PC-9 (cell line): ENCODE measurements around the gene GALNT2. TPM values are rescaled to one million over a fixed set of nuclear protein-coding genes. Genes with fewer than 3 reads are reported as not detected.

Source experiments
- BruUV-seq: library from RNA; stranded (reverse); fragments of 400-500 nt; replicated peaks from 2 replicates; lab custom pipeline; 2021; lab: Mats Ljungman, UMichigan
- CTCF ChIA-PET: fragments of 300-600 bp; sonication (Branson Sonifier 250); formaldehyde crosslinking; loops from one replicate; lab custom pipeline; 2022; ENCODE audit warnings: antibody characterized with exemption; lab: Charles Lee
- POLR2A ChIA-PET: fragments of 300-600 bp; sonication (Branson Sonifier 250); formaldehyde crosslinking; loops from one replicate; lab custom pipeline; 2022; ENCODE audit warnings: antibody characterized with exemption; ENCODE audit not compliant: unreplicated experiment; lab: Charles Lee
- DNase-seq, 2 experiments: peaks; one replicate each; pipeline versions ENCODE4 v3.0.0 to v3.0.0-alpha.2; 2015 to 2022; ENCODE audit warnings: mixed read lengths in 1 of 2
- H2AFZ ChIP-seq: fragments of 200-600 bp; sonication (generic); 2 replicates; pipeline ENCODE4 v1.8.1; 2017; ENCODE audit warnings: antibody characterized with exemption
- H3F3A ChIP-seq: fragments of 200-600 bp; sonication (generic); 2 replicates; pipeline ENCODE4 v1.8.1; 2017; ENCODE audit warnings: antibody characterized with exemption, mild to moderate bottlenecking, low read depth; ENCODE audit not compliant: insufficient read depth
- H3K27ac ChIP-seq: fragments of 200-600 bp; sonication (generic); 2 replicates; pipeline ENCODE4 v1.6.1; 2016; ENCODE audit warnings: mixed run types
- H3K27me3 ChIP-seq: fragments of 200-600 bp; sonication (generic); 2 replicates; pipeline ENCODE4 v1.6.1; 2016; ENCODE audit warnings: low read depth, mixed run types; ENCODE audit not compliant: insufficient read depth
- H3K36me3 ChIP-seq: fragments of 200-600 bp; sonication (generic); 2 replicates; pipeline ENCODE4 v1.6.1; 2016; ENCODE audit warnings: low read depth, mixed run types
- H3K4me1 ChIP-seq: fragments of 200-600 bp; sonication (generic); replicated peaks from 2 replicates; pipeline ENCODE4 v1.6.1; 2016; ENCODE audit warnings: mixed run types; ENCODE audit not compliant: insufficient read depth
- H3K4me2 ChIP-seq: fragments of 200-600 bp; sonication (generic); 2 replicates; pipeline ENCODE4 v1.6.1; 2017; ENCODE audit warnings: mixed run types
- H3K4me3 ChIP-seq: fragments of 200-600 bp; sonication (generic); 2 replicates; pipeline ENCODE4 v1.6.1; 2016; ENCODE audit warnings: mixed run types
- H3K79me2 ChIP-seq: fragments of 200-600 bp; sonication (generic); 2 replicates; pipeline ENCODE4 v1.6.1; 2017; ENCODE audit warnings: low read depth, mixed run types
- H3K9me2 ChIP-seq: fragments of 200-600 bp; sonication (generic); 2 replicates; pipeline ENCODE4 v1.8.1; 2017; ENCODE audit warnings: mild to moderate bottlenecking; ENCODE audit not compliant: insufficient read depth
- H3K9me3 ChIP-seq: fragments of 200-600 bp; sonication (generic); 2 replicates; pipeline ENCODE4 v1.8.1; 2016; ENCODE audit warnings: low read depth; ENCODE audit not compliant: insufficient read depth
- H4K20me1 ChIP-seq: fragments of 200-600 bp; sonication (generic); 2 replicates; pipeline ENCODE4 v1.8.1; 2017; ENCODE audit not compliant: insufficient read depth
- CTCF ChIP-seq: fragments of 200-600 bp; sonication (generic); conservative IDR thresholded peaks from 2 replicates; pipeline ENCODE4 v1.6.1; 2017; ENCODE audit warnings: mixed run types, antibody characterized with exemption, mild to moderate bottlenecking, moderate library complexity
- EZH2 ChIP-seq: fragments of 200-600 bp; sonication (generic); IDR thresholded peaks from 2 replicates; pipeline ENCODE4 v1.8.0; 2017; ENCODE audit warnings: antibody characterized with exemption, low read depth
- intact Hi-C: fragments of 100-400 bp; cut with micrococcal nuclease; formaldehyde crosslinking; loops from one replicate; pipeline ENCODE4 v1.10.0; 2022; ENCODE audit not compliant: unreplicated experiment
- total RNA-seq: library from RNA; stranded (reverse); gene quantifications from 2 replicates; pipeline ENCODE4 v1.2.3, GENCODE V29; 2021

The GALNT2 gene
- total RNA-seq, 1 experiment from 2014 or later = 121 TPM

DNA sequence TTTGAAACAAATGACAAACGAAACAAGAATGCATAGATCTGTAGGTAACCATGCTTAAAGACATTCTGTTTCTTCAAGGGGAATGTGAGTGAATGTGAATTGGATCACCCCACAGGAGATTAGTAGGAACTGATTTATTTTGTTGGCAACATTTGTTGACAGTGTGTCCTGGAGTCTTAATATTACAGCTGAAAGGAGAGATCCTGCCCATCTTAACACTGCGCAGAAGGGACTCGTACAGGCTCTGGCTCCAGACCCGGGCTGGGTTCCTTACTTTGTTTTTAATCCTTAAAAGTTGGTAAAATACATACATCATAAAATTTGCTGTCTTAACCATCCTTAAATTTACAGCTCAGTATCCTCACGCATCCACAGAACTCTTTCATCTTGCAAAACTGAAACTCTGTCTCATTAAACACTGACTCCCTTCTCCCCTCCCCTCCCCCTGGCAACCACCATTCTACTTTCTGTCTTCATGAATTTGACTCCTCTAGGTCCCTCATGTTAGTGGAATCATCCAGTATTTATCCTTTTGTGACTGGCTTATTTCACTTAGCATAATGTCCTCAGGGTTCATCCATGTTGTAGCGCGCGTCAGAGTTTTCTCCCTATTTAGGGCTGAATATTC, 74.1 kb downstream of the GALNT2 start:
- H4K20me1 ChIP-seq = peaks cover 10% of the 10 kb centered on the region; the same call in 1 of the 2 replicates
- POLR2A ChIA-PET = no interaction called here
- H3K27ac ChIP-seq = no peak overlapping the region
- no peak for DNase-seq
- intact Hi-C loops = no loop called here
- CTCF ChIA-PET = no interaction called here
- H3K9me3 ChIP-seq = no peaks in the 10 kb centered on the region
- BruUV-seq = no TSS peak
- peaks cover 11% of the 10 kb centered on the region; the same call in 1 of the 2 replicates for H3K79me2 ChIP-seq
- H3K9me2 ChIP-seq = no peaks in the 10 kb centered on the region
- H3K27me3 ChIP-seq = no peaks in the 10 kb centered on the region
- no peaks in the 10 kb centered on the region for H3K36me3 ChIP-seq
- H3K4me3 ChIP-seq = no peak overlapping the region
- H3K4me2 ChIP-seq = no peak overlapping the region
- no peaks in the 10 kb centered on the region for H3K4me1 ChIP-seq
- H2AFZ ChIP-seq = no peak overlapping the region
- TF ChIP-seq EZH2 (no peak), CTCF (no peak)
- H3F3A ChIP-seq = no peaks in the 10 kb centered on the region

DNA sequence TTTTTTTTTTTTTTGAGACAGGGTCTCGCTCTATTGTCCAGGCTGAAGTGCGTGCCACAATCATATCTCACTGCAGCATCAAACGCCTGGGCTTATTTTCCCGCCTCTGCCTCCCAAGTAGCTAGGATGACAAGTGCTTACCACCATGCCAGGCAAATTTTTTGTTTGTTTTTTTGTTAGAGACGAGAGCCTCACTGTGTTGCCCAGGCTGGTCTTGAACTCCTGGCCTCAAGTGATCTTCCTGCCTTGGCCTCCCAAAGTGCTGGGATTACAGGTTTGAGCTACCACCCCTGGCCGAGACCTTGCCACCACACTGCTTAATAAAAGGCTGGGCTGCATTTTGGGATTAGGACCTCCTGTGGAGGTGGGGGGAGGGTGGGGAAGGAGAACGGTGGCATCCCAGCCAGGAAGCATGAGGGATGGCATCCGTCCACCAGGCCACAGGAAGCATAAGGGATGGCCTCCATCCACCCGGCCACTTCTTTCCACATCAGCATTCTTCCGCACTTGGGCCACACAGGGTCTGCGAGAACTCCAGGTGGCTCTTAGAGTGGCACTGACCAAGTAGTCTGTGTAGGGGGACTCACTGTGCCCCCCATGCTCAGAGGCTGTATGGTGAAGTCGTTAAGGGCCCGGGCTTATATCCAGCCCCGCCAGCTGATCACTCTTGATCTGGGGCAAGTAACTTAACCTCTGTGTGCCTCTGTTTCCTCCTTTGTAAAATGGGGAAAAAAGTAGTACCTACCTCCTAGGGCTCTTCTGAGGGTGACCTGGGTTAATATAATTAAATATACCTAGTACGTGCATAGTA, 75.0 kb downstream of the GALNT2 start:
- CTCF ChIA-PET = no interaction called here
- no peaks in the 10 kb centered on the region for H3K36me3 ChIP-seq
- TF ChIP-seq CTCF (no peak), EZH2 (no peak)
- no TSS peak for BruUV-seq
- intact Hi-C loops = no loop called here
- no peak overlapping the region for H3K27ac ChIP-seq
- peaks cover 10% of the 10 kb centered on the region; the same call in 1 of the 2 replicates for H4K20me1 ChIP-seq
- H3F3A ChIP-seq = no peaks in the 10 kb centered on the region
- no peaks in the 10 kb centered on the region for H3K27me3 ChIP-seq
- no peaks in the 10 kb centered on the region for H3K4me1 ChIP-seq
- H3K9me2 ChIP-seq = no peaks in the 10 kb centered on the region
- no peaks in the 10 kb centered on the region for H3K9me3 ChIP-seq
- no peak for DNase-seq
- H3K79me2 ChIP-seq = peaks cover 11% of the 10 kb centered on the region; the same call in 1 of the 2 replicates
- H2AFZ ChIP-seq = no peak overlapping the region
- POLR2A ChIA-PET = interaction anchor here (0.7 kb wide), 1 partner anchor 40 kb away, joined by 3 read pairs; no protein-coding TSS in a partner anchor
- no peak overlapping the region for H3K4me3 ChIP-seq
- H3K4me2 ChIP-seq = no peak overlapping the region

DNA sequence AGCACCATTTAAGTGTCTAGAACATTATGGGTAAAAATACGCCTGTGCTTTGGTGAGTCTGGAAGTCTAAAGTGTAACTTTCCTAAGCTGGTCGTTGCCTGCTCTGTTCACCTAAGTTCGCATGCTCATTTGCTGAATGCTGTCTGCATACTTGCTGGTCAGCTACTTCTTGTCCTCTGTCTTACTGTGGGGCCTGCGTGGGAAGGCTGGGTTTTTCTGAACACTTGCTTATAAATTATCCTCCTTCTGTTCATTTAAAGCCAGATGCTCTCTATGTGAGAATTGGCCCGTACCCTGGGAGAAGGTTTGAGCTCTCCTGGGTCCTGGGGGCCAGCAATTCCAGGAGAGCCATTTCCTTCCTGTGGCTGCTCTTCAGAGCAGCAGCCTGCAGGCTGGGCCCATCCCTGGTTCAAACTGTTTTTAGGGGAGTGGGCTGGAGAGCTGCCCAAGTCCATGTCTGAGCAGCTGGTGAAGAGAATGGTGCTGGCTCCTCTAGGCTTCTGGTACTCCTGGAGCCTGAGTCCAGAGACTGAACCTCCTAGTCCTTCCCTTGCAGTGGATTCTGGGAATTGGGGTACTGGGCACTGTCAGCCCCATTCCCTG, 75.7 kb downstream of the GALNT2 start:
- Histone ChIP-seq H3K36me3 (no peaks in the 10 kb centered on the region), H3K79me2 (peaks cover 11% of the 10 kb centered on the region; the same call in 1 of the 2 replicates), H2AFZ (no peak overlapping the region), H3F3A (no peaks in the 10 kb centered on the region), H3K27me3 (no peaks in the 10 kb centered on the region), H3K4me1 (no peaks in the 10 kb centered on the region), H3K4me2 (no peak overlapping the region), H3K9me2 (no peaks in the 10 kb centered on the region), H3K4me3 (no peak overlapping the region), H3K27ac (no peak overlapping the region), H3K9me3 (no peaks in the 10 kb centered on the region), H4K20me1 (peaks cover 10% of the 10 kb centered on the region; the same call in 1 of the 2 replicates)
- TF ChIP-seq EZH2 (no peak), CTCF (no peak)
- BruUV-seq = no TSS peak
- ChIA-PET CTCF (interaction anchor here (0.7 kb wide), 1 partner anchor 57 kb away, joined by 3 read pairs; no protein-coding TSS in a partner anchor), POLR2A (interaction anchor here (0.7 kb wide), 1 partner anchor 40 kb away, joined by 3 read pairs; no protein-coding TSS in a partner anchor)
- no peak for DNase-seq
- intact Hi-C loops = no loop called here
